ENCODE measurements around the gene ARHGEF10L. TPM values are rescaled to one million over a fixed set of nuclear protein-coding genes. Genes with fewer than 3 reads are reported as not detected.

ARHGEF10L gene
- total RNA-seq, 1 donor, result 16.8 TPM

DNA sequence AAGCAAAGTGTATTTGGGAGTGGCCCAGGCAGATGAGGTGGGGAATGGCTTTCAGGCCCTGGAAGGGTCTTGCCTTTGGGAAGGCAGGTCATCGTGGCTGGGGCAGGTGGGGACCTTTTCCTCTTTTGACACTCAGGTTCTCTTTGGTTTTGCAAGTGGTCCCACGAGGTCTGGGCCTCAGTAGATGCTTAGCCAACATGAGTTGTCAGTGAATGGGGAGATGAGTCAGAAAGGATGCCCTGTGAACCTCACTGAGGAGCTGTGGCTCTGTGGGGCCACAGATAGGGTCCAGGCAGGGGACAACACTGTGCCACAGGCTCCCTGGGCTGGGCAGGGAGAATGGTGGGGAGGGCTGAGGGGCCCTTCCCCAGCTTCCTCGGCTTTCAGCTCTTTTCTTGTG, 19.0 kb downstream of the ARHGEF10L start:
- DNase-seq (ENCODE audit: low read depth), result no peak
- H3K4me3 ChIP-seq (ENCODE audit: low read depth, low read length), result no peak overlapping the region
- no peak for TF ChIP-seq CTCF (IDR thresholded peaks at IDR 0.05; ENCODE audit: insufficient read depth, low read depth, low read length)

GRCh38 chr1:17558954-17559614, 19.6 kb downstream of the ARHGEF10L start:
- H3K4me3 ChIP-seq (ENCODE audit: low read depth, low read length), result no peak overlapping the region
- no peak for DNase-seq (ENCODE audit: low read depth)
- no peak for TF ChIP-seq CTCF (IDR thresholded peaks at IDR 0.05; ENCODE audit: insufficient read depth, low read depth, low read length)

DNA sequence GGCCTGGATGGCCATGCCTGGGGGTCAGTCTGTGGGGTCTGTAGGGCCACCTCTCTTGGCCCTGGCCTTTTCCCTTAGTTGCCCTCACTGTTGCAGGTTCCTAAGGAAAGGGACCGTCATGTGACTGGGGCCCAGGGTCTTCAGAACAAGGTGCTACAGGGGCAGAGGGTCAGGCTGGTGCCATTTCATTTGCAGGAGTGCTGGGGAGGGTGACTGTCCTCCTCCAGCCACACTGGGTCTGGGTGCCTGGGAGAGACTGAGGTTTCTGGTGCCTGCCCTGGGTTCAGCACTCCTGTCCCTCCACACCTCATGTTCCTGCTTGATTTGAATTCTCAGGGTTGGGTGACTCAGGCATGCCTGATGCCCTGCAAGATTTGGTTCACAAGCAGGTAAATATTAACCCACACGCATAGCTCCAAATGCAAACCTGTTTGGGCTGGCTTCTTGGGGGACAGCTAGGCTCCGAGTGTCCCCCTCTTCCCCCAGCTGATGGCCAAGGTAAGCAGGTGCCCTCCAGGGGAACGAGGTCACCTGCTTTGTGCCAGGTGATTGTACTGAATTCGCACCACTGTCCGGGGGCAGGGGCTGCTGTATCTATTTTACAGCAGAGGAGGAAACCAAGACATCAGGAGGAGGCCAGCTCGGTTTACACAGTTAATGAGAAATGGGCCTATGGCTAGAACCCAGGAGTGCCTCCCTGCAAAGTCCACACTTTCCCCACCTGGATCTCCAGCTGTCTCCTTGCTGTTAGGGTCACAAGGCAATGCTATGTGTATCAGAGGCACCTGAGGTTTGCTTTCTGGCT, 20.3 kb downstream of the ARHGEF10L start:
- TF ChIP-seq CTCF (IDR thresholded peaks at IDR 0.05; ENCODE audit: insufficient read depth, low read depth, low read length), result no peak
- no peak for DNase-seq (ENCODE audit: low read depth)
- H3K4me3 ChIP-seq (ENCODE audit: low read depth, low read length), result no peak overlapping the region

GRCh38 chr1:17561247-17561548, 21.7 kb downstream of the ARHGEF10L start:
- no peak for DNase-seq (ENCODE audit: low read depth)
- no peak overlapping the region for H3K4me3 ChIP-seq (ENCODE audit: low read depth, low read length)
- no peak for TF ChIP-seq CTCF (IDR thresholded peaks at IDR 0.05; ENCODE audit: insufficient read depth, low read depth, low read length)

- no peak overlapping the region for H3K4me3 ChIP-seq (ENCODE audit: low read depth, low read length)
Observed at GRCh38 chr1:17561561-17561985, 22.1 kb downstream of the ARHGEF10L start.

GRCh38 chr1:17562375-17562774, 22.9 kb downstream of the ARHGEF10L start:
- no peak overlapping the region for H3K4me3 ChIP-seq (ENCODE audit: low read depth, low read length)
- DNase-seq (ENCODE audit: low read depth), result no peak
- no peak for TF ChIP-seq CTCF (IDR thresholded peaks at IDR 0.05; ENCODE audit: insufficient read depth, low read depth, low read length)

More at GRCh38 chr1:17561561-17561985, 22.1 kb downstream of the ARHGEF10L start:
- TF ChIP-seq CTCF (IDR thresholded peaks at IDR 0.05; ENCODE audit: insufficient read depth, low read depth, low read length), result no peak
- no peak for DNase-seq (ENCODE audit: low read depth)
